Measurements from ENCODE around the gene PLEK2.
"Not testable (repeated sequence)": the region's sequence is repeated elsewhere in the genome, so short reads cannot be mapped to it uniquely, and the experiment has no call there.

The PLEK2 gene, protein sequence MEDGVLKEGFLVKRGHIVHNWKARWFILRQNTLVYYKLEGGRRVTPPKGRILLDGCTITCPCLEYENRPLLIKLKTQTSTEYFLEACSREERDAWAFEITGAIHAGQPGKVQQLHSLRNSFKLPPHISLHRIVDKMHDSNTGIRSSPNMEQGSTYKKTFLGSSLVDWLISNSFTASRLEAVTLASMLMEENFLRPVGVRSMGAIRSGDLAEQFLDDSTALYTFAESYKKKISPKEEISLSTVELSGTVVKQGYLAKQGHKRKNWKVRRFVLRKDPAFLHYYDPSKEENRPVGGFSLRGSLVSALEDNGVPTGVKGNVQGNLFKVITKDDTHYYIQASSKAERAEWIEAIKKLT

GRCh38 chr14:67411820-67412421, at the start of gene PLEK2:
PLEK2 (minus strand) TSS chr14:67412165; CDS start chr14:67412059, 106 bp downstream.
- peak; percentile 49 to 54 for DNase-seq

DNA sequence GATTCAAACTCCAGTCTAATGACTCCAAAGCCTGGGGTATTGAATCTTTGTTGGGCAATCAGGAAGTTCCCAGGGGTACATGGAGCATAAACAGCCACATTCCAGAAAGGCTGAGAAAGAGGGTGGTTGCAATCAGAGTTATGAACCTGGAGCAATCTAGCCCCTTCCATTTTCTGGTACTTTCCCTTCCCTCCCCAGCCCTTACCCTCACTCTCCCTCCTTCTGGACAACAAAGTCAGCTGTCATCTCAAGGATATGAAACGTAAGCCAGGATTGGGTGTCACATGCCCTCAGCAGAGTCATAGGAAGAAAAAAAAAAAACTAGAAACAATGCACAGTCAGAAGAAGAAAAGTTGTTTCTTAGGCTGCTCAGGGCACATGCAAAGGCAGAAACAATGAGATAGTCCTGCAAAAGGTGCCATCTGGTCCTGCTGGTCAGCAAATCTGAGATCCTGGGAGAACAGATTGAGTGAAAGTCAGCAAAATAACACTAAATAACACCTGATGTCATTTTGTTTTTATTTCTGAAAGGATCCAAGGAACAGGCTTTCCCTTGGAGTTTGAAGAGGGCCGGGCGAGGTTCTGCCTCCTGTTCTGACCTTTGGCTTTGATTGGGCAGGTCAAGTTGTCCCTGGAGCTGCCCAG, 49.5 kb upstream of the PLEK2 start:
- no peak for DNase-seq

GRCh38 chr14:67459336-67459735, 47.4 kb upstream of the PLEK2 start:
- DNase-seq = no peak

- DNase-seq = no peak
These were observed 45.8 kb upstream of the PLEK2 start for GRCh38 chr14:67457782-67458181.

DNA sequence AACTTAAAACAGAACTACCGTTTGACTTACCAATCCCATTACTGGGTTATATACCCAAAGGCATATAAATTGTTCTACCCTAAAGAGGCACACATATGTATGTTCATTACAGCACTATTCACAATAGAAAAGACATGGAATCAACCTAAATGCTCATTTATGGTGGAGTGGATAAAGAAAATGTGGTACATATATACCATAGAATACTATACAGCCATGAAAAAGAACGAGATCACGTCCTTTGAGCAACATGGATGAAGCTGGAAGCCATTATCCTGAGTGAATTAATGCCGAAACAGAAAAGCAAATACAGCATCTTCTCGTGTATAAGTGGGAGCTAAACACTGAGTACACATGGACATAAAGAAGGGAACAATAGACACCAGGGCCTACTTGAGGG, 44.8 kb upstream of the PLEK2 start:
- DNase-seq = no peak

DNA sequence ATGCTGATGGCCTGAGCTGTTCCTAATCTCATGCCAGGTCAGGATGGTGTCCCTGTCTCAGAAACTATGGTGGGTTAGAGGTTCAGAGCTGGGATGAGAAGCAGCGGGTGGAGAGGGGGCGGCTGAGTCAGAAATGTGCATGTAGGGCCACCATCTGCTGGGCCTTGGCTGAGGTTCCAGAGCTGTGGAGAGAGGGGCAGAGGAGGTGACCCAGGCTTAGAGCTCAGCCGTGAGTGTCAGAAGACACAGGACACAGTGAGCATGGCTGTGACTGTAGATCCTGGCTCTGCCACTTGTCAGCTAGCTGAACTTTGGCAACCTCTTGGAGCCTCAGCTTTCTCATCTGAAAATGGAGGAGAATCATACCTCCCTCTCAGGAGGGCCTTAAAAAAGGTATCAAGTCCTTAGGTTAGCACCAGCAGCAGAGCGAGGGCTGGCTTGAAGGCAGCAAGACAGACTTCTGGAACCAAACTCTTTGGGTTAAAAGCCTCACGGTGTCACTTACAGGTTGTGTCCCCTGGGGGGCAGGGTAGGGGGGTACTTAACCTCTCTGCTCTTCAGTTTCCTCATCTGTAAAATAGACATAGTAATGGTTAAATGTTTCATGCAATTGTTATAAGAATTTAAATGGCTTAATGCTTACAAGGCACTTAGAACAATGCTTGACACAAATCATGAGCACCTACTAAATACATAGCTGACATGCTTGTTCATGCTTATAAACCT, 41.8 kb upstream of the PLEK2 start:
- DNase-seq = no peak

- DNase-seq = not testable (repeated sequence)
These were observed 39.7 kb upstream of the PLEK2 start for GRCh38 chr14:67451667-67452066.

DNA sequence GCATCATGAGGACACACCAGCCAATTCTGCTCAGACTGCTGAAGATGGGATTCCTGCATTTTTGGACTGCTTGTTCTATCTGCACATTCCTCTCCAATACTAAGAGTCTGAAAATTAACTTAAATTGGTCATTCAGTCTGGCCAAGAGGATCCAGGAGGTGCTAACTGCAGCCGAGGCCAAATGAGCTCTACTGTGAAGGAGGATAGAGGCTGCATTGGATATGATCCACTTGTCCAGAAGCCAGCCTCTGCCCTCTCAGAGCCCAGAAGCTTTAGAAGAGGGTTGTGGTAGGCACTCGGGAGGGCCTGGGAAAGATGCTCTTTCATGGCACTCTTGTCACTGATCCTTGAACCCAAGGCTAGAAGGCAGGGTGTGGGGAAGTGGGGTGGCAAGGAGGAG, 37.1 kb upstream of the PLEK2 start:
- no peak for DNase-seq

DNA sequence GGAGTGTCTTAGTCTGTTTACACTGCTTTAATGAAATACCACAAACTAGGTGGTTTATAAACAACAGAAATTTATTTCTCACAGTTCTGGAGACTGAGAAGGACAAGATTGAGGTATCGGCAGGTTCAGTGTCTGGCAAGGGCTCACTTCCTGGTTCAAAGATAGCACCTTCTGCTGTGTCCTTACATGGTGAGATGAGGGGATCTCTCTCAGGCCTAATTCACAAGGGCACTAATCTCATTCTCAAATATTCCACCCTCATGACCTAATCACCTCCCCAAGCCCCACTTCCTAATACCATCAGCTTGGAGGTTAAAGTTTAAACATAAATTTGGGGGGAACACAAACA, 35.0 kb upstream of the PLEK2 start:
- no peak for DNase-seq

DNA sequence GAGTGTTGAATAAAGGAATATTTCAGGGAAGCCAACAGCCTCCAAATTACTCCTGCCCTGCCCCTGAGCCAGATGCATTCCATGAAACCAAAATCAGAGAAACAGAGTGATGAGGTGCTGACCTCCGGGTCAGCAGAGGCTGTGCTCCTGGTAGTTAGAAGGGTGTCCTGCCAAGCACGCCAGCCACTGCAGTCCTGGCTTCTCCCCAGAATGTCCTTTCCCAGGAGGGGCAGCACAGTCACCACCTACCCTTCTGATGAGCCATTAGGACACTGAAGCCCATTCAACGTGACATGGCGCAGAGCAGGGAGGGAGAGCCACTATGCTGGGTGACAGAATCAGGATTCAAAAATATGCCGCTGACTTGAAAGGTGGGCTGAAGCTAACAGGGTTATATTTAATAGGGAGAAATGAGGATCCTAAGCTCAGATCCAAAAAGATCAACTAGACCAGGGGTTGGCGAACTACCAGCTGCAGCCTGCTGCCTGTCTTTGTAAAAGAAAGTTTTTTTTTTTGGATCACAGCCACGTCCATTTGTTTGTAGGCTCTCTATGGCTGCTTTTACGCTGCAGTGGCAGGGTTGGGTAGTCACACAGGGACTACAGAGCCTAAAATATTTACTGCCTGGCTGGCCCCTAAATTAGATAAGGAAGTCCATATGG, 34.5 kb upstream of the PLEK2 start:
- DNase-seq = no peak

- no peak for DNase-seq
These were observed 32.4 kb upstream of the PLEK2 start for GRCh38 chr14:67444395-67444794.

GRCh38 chr14:67442139-67442906, 30.4 kb upstream of the PLEK2 start:
- no peak for DNase-seq

DNA sequence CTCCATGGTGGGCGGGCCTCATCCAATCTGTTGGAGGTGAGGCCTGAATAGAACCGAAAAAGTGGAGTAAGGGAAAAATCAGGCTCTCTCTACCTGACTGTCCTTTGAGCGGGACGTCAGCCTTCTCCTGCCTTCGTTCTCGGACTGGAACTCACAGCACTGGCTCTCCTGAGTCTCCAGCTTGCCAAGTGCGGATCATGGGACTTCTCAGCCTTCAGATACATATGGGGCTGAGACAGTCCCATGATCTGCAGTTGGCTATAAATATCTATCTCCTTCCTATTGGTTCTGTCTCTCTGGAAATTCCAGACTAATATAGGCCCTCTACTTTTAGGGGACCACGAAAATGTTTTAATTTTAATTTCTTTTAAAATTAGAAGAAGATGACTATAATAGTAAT, 29.7 kb upstream of the PLEK2 start:
- DNase-seq = no peak

- DNase-seq = no peak
These were observed 29.3 kb upstream of the PLEK2 start for GRCh38 chr14:67441256-67441655.

GRCh38 chr14:67440513-67440912, 28.5 kb upstream of the PLEK2 start:
- no peak for DNase-seq

- no peak for DNase-seq
These were observed 27.0 kb upstream of the PLEK2 start for GRCh38 chr14:67438969-67439368.

GRCh38 chr14:67436006-67436866, 24.3 kb upstream of the PLEK2 start:
- DNase-seq = no peak

DNA sequence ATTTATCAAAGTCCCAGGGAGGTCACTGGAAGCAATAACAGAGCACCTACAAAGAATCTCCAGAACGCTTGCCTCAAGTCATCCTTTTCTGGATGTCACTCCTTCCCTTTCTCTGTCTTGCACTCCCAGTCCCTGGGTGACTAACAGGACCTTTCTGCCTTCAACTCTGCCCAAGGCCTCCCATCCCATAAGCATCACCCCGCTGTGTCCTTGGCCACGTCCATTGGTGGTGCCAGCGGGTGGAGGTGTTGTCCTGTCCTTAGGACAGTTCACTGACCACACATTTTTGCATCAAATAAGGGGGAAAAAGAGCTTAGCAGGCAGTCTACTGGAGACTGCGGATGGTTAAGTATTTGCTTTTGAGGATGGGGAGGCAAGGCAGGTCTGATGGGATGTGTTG, 23.6 kb upstream of the PLEK2 start:
- DNase-seq = no peak

DNA sequence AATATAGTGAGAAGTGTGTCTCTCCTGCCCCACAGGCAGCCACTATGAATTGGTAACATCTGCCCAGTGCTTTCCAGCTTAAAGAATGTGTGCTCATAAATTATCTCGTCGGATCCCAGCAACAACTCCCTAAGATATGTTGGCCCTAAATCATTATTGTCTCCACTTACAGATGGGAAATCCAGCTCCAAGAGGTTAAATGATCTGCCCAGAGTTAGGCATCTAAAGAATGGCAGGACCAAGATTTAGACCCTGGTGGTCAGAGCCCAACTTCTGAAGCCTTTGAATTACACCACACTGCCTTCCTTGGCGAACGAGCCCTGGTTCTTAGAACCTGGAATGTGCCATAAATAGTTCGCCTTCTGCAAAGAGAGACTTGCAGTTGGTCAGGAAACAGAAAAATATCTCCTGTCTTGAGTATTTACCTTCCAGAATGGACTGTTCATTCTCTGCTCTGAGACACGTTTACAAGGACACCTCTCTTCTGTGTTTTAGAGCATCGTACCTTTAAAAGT, 20.1 kb upstream of the PLEK2 start:
- no peak for DNase-seq

- no peak for DNase-seq
These were observed 17.7 kb upstream of the PLEK2 start for GRCh38 chr14:67429510-67430205.
